GM21526 (cell line): ENCODE measurements around the gene IGSF3.

Source experiments
- ATAC-seq: cut with Tn5 transposase; IDR thresholded peaks from one replicate; pipeline ENCODE4 v1.9.1; 2021; ENCODE audit warnings: moderate library complexity; ENCODE audit not compliant: unreplicated experiment, low FRiP score

Gene IGSF3

GRCh38 chr1:116532671-116533428 is 134.7 kb downstream of the IGSF3 start:
- no peak for ATAC-seq

GRCh38 chr1:116531917-116532316 is 135.6 kb downstream of the IGSF3 start:
- ATAC-seq, result no peak

GRCh38 chr1:116529681-116530080 is 137.9 kb downstream of the IGSF3 start:
- ATAC-seq, result no peak

GRCh38 chr1:116529199-116529631 is 138.3 kb downstream of the IGSF3 start:
- no peak for ATAC-seq

- ATAC-seq, result no peak
Measured at GRCh38 chr1:116528329-116529083, 139.0 kb downstream of the IGSF3 start.

- no peak for ATAC-seq
Measured at GRCh38 chr1:116525440-116525839, 142.1 kb downstream of the IGSF3 start.
